HG03457 (cell line): ENCODE data around the gene LENEP.

ENCODE experiments used
- ATAC-seq: cut with Tn5 transposase; IDR thresholded peaks from one replicate; pipeline ENCODE4 v1.9.1; 2021; ENCODE audit warnings: moderate number of reproducible peaks; ENCODE audit not compliant: unreplicated experiment

LENEP gene

GRCh38 chr1:154960446-154961136 is 32.8 kb upstream of the LENEP start:
- no peak for ATAC-seq

GRCh38 chr1:154961207-154962155 is 31.9 kb upstream of the LENEP start, which contains the start of gene PYGO2:
PYGO2 (minus strand) TSS chr1:154961782; CDS start chr1:154961576, 206 bp downstream.
- ATAC-seq: peak; percentile 52

- ATAC-seq: no peak
Measured at GRCh38 chr1:154962156-154962749, 31.1 kb upstream of the LENEP start.

- ATAC-seq: no peak
Measured at GRCh38 chr1:154962795-154963330, 30.5 kb upstream of the LENEP start.

- ATAC-seq: no peak
Measured at GRCh38 chr1:154963643-154964042, 29.7 kb upstream of the LENEP start.

GRCh38 chr1:154964359-154964758 is 29.0 kb upstream of the LENEP start:
- ATAC-seq: no peak

GRCh38 chr1:154966111-154966510 is 27.3 kb upstream of the LENEP start:
- no peak for ATAC-seq

- no peak for ATAC-seq
Measured at GRCh38 chr1:154967331-154967950, 25.9 kb upstream of the LENEP start.

GRCh38 chr1:154968731-154969130 is 24.7 kb upstream of the LENEP start:
- ATAC-seq: no peak

GRCh38 chr1:154969246-154969645 is 24.1 kb upstream of the LENEP start:
- ATAC-seq: no peak

- no peak for ATAC-seq
Measured at GRCh38 chr1:154969860-154970452, 23.4 kb upstream of the LENEP start.

GRCh38 chr1:154970631-154971340 is 22.6 kb upstream of the LENEP start, which contains the start of gene SHC1:
SHC1 (minus strand) TSS chr1:154970747; CDS start chr1:154970526, 221 bp downstream.
- ATAC-seq: no peak

- no peak for ATAC-seq
Measured at GRCh38 chr1:154971341-154971998, 21.9 kb upstream of the LENEP start.

GRCh38 chr1:154972213-154972516 is 21.2 kb upstream of the LENEP start:
- no peak for ATAC-seq

GRCh38 chr1:154972517-154973343 is 20.7 kb upstream of the LENEP start:
- no peak for ATAC-seq

- no peak for ATAC-seq
Measured at GRCh38 chr1:154973344-154974101, 19.9 kb upstream of the LENEP start.

- peak; percentile 66 for ATAC-seq
Measured at GRCh38 chr1:154974102-154974807, 19.1 kb upstream of the LENEP start, which contains the start of gene CKS1B. CKS1B (plus strand) TSS chr1:154974681; CDS start chr1:154974746, 65 bp downstream.
